Stomach (tissue), 9 donors: Measurements from ENCODE around the gene ZNF586. TPM values are rescaled to one million over a fixed set of nuclear protein-coding genes. Genes with fewer than 3 reads are reported as not detected.
A peak's percentile ranks its signal among the peaks of the same experiment; 100 is the strongest.
"Not testable (repeated sequence)": the region's sequence is repeated elsewhere in the genome, so short reads cannot be mapped to it uniquely, and the experiment has no call there.

Source experiments
- DNase-seq, 2 donors: peaks; one replicate each; pipeline versions ENCODE4 v3.0.0 to v3.0.0-alpha.2; 2013 to 2019
- H3K27ac ChIP-seq, 5 donors: fragments of 200-600 bp in 4 of 5; sonication (generic) in 4 of 5; one replicate each; pipeline ENCODE4 v1.5.1; 2013 to 2019; ENCODE audit warnings: mild to moderate bottlenecking in 1 of 5, moderate library complexity in 1 of 5
- H3K27me3 ChIP-seq, 3 donors: fragments of 200-600 bp; sonication (generic); one replicate each; pipeline ENCODE4 v1.5.1; 2017 to 2019; ENCODE audit warnings: mixed run types in 1 of 3
- H3K36me3 ChIP-seq, 4 donors: fragments of 200-600 bp; sonication (generic); 1 replicate in 3 of 4; 2 replicates in 1 of 4; pipeline ENCODE4 v1.5.1; 2016 to 2019
- H3K4me1 ChIP-seq, 4 donors: fragments of 200-600 bp; sonication (generic); one replicate each; pipeline ENCODE4 v1.5.1; 2016 to 2019
- H3K4me3 ChIP-seq, 4 donors: fragments of 200-600 bp; sonication (generic) in 3 of 4; one replicate each; pipeline ENCODE4 v1.5.1; 2016 to 2019; ENCODE audit warnings: mild to moderate bottlenecking in 1 of 4
- H3K9me3 ChIP-seq, 4 donors: fragments of 200-600 bp; sonication (generic); one replicate each; pipeline ENCODE4 v1.5.1; 2016 to 2019
- EP300 ChIP-seq: sonication (generic); formaldehyde crosslinking; IDR thresholded peaks from one replicate; pipeline ENCODE4 v1.6.1; 2017; ENCODE audit warnings: antibody characterized with exemption
- POLR2A ChIP-seq, 4 donors: fragments of 450-650 bp; IDR thresholded peaks; one replicate each; pipeline ENCODE4 v1.6.1; 2016; ENCODE audit warnings: antibody characterized with exemption in 4 of 4, control low read depth in 2 of 4, mild to moderate bottlenecking in 1 of 4, moderate library complexity in 1 of 4
- POLR2AphosphoS5 ChIP-seq, 3 donors: sonication (generic); formaldehyde crosslinking; IDR thresholded peaks; one replicate each; pipeline ENCODE4 v1.6.1; 2016; ENCODE audit warnings: antibody characterized with exemption in 3 of 3
- WGBS, 5 donors: extraction: QIAGEN DNeasy Blood & Tissue Kit in 3 of 5; methylation state at CpG; one replicate each; pipeline versions ENCODE4 v1.1.5 to v1.1.7; 2013 to 2018; 5-methylcytosine and 5-hydroxymethylcytosine counted together
- intact Hi-C: fragments of 100-400 bp; cut with DNase I; formaldehyde crosslinking; loops from one replicate; pipeline ENCODE4 v1.15.1; 2023; ENCODE audit warnings: low total_unique reads
- polyA plus RNA-seq, 3 donors: library from polyadenylated mRNA; stranded (reverse); fragments of 200-250 nt; gene quantifications; one replicate each; pipeline ENCODE4 v1.2.3, GENCODE V29; 2013
- total RNA-seq, 5 donors: library from RNA; depleted of rRNA; stranded (reverse); fragments of >200 nt; gene quantifications; one replicate each; pipeline versions ENCODE4 v1.1.0 to v1.2.3, GENCODE V29; 2014 to 2016
- TF ChIP-seq, protein P1 (sequence below), 7 experiments: fragments of 450-650 bp in 4 of 7; fragments of 200-600 bp in 3 of 7; sonication (generic) in 3 of 7; IDR thresholded peaks; one replicate each; pipeline ENCODE4 v1.5.1; 2016 to 2019; ENCODE audit warnings: antibody characterized with exemption in 7 of 7, control low read depth in 2 of 7, mild to moderate bottlenecking in 1 of 7
- donor health status: healthy with polysubstance abuse.
- donor health status: Bipolar disorder and iron deficiency.
- donor health status: healthy.

The ZNF586 gene
- total and polyA plus RNA-seq, 8 donors: 5.5 to 46.4 (median 7.5) TPM; not detected in 1

- intact Hi-C loops: no loop called here
- DNase-seq: no peak
- Histone ChIP-seq H3K27me3 (no peaks in the 10 kb centered on the region), H3K9me3 (peaks cover 14 to 79% (median 71%) of the 10 kb centered on the region in 4 donors), H3K27ac (no peak overlapping the region), H3K4me3 (no peak overlapping the region), H3K4me1 (no peaks in the 10 kb centered on the region), H3K36me3 (peaks cover 21 to 98% (median 79%) of the 10 kb centered on the region in 4 donors)
- TF ChIP-seq, protein P1, sequence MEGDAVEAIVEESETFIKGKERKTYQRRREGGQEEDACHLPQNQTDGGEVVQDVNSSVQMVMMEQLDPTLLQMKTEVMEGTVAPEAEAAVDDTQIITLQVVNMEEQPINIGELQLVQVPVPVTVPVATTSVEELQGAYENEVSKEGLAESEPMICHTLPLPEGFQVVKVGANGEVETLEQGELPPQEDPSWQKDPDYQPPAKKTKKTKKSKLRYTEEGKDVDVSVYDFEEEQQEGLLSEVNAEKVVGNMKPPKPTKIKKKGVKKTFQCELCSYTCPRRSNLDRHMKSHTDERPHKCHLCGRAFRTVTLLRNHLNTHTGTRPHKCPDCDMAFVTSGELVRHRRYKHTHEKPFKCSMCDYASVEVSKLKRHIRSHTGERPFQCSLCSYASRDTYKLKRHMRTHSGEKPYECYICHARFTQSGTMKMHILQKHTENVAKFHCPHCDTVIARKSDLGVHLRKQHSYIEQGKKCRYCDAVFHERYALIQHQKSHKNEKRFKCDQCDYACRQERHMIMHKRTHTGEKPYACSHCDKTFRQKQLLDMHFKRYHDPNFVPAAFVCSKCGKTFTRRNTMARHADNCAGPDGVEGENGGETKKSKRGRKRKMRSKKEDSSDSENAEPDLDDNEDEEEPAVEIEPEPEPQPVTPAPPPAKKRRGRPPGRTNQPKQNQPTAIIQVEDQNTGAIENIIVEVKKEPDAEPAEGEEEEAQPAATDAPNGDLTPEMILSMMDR (IDR thresholded peaks at IDR 0.05): no peak
- no peak for TF ChIP-seq POLR2AphosphoS5 (IDR thresholded peaks at IDR 0.05)
- TF ChIP-seq POLR2A (IDR thresholded peaks at IDR 0.05): no peak
- no peak for TF ChIP-seq EP300
Measured at GRCh38 chr19:57788114-57788692, 18.7 kb downstream of the ZNF586 start.

DNA sequence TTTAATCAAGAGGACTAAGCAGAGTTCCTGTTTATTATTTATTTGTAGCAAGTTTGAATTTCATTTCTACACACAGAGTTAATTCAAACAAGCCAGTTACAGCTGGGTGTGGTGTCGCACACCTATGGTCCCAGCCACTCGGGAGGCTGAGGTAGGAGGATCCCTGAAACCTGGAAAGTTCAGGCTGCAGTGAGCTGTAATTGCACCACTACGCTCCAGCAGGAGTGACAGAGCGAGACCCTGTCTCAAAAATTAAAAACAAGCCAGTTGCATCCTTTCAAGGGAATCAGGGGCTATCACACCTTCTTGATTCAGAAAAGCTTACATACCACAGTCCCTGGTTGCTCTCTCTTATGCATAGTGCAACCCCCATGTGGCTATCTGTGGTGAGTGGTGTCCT lies 19.8 kb downstream of the ZNF586 start:
- Histone ChIP-seq H3K27me3 (no peaks in the 10 kb centered on the region), H3K36me3 (peaks cover 21 to 98% (median 85%) of the 10 kb centered on the region in 4 donors), H3K9me3 (peaks cover 11 to 79% (median 61%) of the 10 kb centered on the region in 4 donors), H3K27ac (no peak overlapping the region), H3K4me3 (no peak overlapping the region), H3K4me1 (no peaks in the 10 kb centered on the region)
- no peak for TF ChIP-seq EP300
- TF ChIP-seq POLR2A (IDR thresholded peaks at IDR 0.05): no peak
- no peak for TF ChIP-seq POLR2AphosphoS5 (IDR thresholded peaks at IDR 0.05)
- TF ChIP-seq, protein P1 (IDR thresholded peaks at IDR 0.05): no peak
- no peak for DNase-seq
- WGBS, 5 donors: 97 to 99% (median 98%) methylated on average over 3 to 4 of the region's 4 CpGs
- intact Hi-C loops: no loop called here

DNA sequence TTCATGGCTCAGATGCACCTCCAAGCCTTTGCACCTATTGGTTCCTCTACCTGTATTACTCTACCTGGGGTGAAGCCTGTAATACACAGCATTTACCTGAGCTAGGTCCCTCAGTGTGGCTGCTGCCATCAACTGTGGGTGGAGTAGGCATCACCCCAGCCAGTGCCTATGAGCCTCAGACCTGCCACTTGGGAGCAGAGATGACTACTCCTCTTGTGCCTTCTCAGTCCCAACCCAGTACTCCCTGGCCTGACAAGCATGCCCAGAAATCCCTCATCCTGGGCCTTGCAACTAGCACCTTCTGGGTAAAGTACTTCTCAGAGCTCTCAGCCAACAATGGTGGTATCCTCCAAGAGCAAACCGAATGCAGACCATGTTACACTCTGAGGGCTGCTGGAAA lies 27.1 kb downstream of the ZNF586 start:
- H3K4me3 ChIP-seq, intact Hi-C loops, DNase-seq, H3K27ac ChIP-seq, H3K27me3 ChIP-seq: not testable (repeated sequence)
- H3K4me1 ChIP-seq: peaks cover 11 to 31% (median 23%) of the 10 kb centered on the region in 4 donors
- H3K9me3 ChIP-seq: peaks cover 0 to 19% (median 0%) of the 10 kb centered on the region in 4 donors
- 92 to 100% (median 97%) methylated on average over 1 of the region's 1 CpG for WGBS, 5 donors
- peaks cover 17 to 64% (median 54%) of the 10 kb centered on the region in 4 donors for H3K36me3 ChIP-seq

DNA sequence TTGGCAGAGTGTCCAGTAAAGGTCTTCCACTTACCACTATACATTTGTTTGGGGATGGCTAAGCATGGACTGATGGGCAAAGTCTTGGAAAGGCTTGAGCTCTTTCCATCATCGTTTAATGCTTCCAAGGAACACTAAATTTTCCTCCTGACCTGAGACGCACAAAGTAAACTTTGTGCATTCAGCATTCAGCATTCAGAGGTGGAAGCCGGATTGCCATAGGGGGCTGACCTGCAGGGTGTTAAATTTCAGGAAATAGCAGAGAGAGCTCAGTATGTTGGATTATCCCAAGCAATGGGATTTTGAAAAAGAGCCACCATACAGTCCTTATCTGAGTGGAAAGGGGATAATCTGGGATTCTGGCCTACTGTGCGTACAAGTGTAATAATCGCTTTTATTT lies 31.2 kb downstream of the ZNF586 start:
- Histone ChIP-seq H3K27me3 (no peaks in the 10 kb centered on the region), H3K4me3 (no peak overlapping the region), H3K36me3 (peaks cover 4 to 23% (median 16%) of the 10 kb centered on the region in 4 donors), H3K27ac (peak overlapping the region in 2 of 5 donors; percentile 89 to 94), H3K9me3 (no peaks in the 10 kb centered on the region), H3K4me1 (peaks cover 23 to 72% (median 43%) of the 10 kb centered on the region in 4 donors)
- TF ChIP-seq, protein P1 (IDR thresholded peaks at IDR 0.05): no peak
- TF ChIP-seq POLR2A (IDR thresholded peaks at IDR 0.05) (no peak), POLR2AphosphoS5 (IDR thresholded peaks at IDR 0.05) (no peak), EP300 (no peak)
- intact Hi-C loops: no loop called here
- DNase-seq: no peak
- 56 to 75% (median 65%) methylated on average over 5 of the region's 5 CpGs for WGBS, 5 donors

DNA sequence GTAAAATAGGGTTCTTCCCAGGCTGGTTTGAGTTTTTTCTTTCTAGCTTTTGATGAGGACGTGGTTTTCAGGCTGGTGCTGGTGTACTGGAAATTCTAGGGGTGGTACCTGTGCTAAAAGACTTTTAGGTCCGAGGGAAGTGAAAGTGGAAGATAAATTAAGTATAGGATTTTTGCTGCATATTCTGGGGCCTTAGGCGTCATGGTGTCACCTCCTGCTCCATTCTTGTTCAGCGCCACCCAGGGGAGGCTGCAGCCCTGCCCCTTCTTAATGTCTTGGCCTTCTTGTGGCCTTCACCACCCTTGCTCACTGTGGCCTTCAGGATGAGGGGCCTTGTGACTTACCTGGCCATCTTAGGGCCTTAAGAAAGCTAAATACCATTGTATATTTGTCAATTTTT lies 32.8 kb downstream of the ZNF586 start:
- H3K27me3 ChIP-seq: no peaks in the 10 kb centered on the region
- H3K4me1 ChIP-seq: peaks cover 23 to 88% (median 56%) of the 10 kb centered on the region in 4 donors
- DNase-seq: no peak
- no peak overlapping the region for H3K4me3 ChIP-seq
- peak overlapping the region; percentile 76 to 94 (median 88) for H3K27ac ChIP-seq
- WGBS, 5 donors: 82 to 90% (median 83%) methylated on average over 4 of the region's 4 CpGs
- intact Hi-C loops: no loop called here
- no peaks in the 10 kb centered on the region for H3K9me3 ChIP-seq
- TF ChIP-seq, protein P1 (IDR thresholded peaks at IDR 0.05): no peak
- TF ChIP-seq POLR2AphosphoS5 (IDR thresholded peaks at IDR 0.05) (no peak), EP300 (no peak), POLR2A (IDR thresholded peaks at IDR 0.05) (no peak)
- H3K36me3 ChIP-seq: peaks cover 0 to 20% (median 16%) of the 10 kb centered on the region in 4 donors
